ENCODE data around the gene ARSJ. TPM values are rescaled to one million over a fixed set of nuclear protein-coding genes. Genes with fewer than 3 reads are reported as not detected.

Gene ARSJ
- total RNA-seq, 1 experiment from 2014 or later: 16.4 TPM

DNA sequence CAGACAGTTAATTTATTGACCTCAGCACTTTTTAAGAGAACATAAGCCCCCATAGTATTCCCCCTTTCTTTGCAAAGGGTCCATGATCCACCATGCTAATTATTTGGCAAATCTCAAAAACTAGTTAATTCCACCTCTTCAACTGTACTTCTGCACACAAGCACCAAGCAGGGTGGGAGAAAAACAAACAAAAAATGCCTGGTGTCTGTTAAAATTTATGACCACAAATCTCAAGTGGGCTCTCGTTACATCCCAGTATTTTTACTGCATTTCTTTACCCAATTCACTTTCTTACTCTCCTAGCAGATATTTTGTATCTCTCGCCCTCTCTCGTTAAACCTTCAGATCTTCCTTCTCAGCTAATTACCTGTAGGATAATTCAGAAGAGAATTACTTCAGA lies 6.1 kb downstream of the ARSJ start:
- ChIA-PET CTCF (no interaction called here), POLR2A (ENCODE audit: unreplicated experiment) (no interaction called here)
- Histone ChIP-seq H3K9ac (ENCODE audit: low read length) (no peak overlapping the region), H3K36me3 (ENCODE audit: low read depth, low read length) (peaks cover 12% of the 10 kb centered on the region), H3K9me3 (ENCODE audit: low read length) (no peaks in the 10 kb centered on the region), H3K27me3 (ENCODE audit: low read length) (no peaks in the 10 kb centered on the region), H2AFZ (ENCODE audit: low read length) (no peak overlapping the region), H3K4me2 (ENCODE audit: low read length) (no peak overlapping the region), H3K4me1 (ENCODE audit: insufficient read depth, low read length) (peaks cover 36% of the 10 kb centered on the region), H3K4me3 (ENCODE audit: low read length) (no peak overlapping the region), H3K9me2 (replicated peaks; ENCODE audit: low read length) (no peaks in the 10 kb centered on the region), H3K27ac (ENCODE audit: low read length) (no peak overlapping the region), H3K79me2 (ENCODE audit: low read length) (peaks cover 92% of the 10 kb centered on the region), H3F3A (ENCODE audit: low read length, unreplicated experiment) (peaks cover 9% of the 10 kb centered on the region), H4K20me1 (ENCODE audit: low read length) (no peaks in the 10 kb centered on the region)
- no peak for DNase-seq
- no peak for ATAC-seq
- no peak for TF ChIP-seq EZH2phosphoT487 (IDR thresholded peaks at IDR 0.05; ENCODE audit: borderline replicate concordance, low read length)
- TF ChIP-seq, protein P1, sequence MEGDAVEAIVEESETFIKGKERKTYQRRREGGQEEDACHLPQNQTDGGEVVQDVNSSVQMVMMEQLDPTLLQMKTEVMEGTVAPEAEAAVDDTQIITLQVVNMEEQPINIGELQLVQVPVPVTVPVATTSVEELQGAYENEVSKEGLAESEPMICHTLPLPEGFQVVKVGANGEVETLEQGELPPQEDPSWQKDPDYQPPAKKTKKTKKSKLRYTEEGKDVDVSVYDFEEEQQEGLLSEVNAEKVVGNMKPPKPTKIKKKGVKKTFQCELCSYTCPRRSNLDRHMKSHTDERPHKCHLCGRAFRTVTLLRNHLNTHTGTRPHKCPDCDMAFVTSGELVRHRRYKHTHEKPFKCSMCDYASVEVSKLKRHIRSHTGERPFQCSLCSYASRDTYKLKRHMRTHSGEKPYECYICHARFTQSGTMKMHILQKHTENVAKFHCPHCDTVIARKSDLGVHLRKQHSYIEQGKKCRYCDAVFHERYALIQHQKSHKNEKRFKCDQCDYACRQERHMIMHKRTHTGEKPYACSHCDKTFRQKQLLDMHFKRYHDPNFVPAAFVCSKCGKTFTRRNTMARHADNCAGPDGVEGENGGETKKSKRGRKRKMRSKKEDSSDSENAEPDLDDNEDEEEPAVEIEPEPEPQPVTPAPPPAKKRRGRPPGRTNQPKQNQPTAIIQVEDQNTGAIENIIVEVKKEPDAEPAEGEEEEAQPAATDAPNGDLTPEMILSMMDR (conservative IDR thresholded peaks at IDR 0.05; ENCODE audit: low read depth, low read length): no peak
- no peak for TF ChIP-seq EZH2 (IDR thresholded peaks at IDR 0.05; ENCODE audit: low read length, unreplicated experiment)
- BruUV-seq (replicated peaks): no TSS peak
- intact Hi-C loops (cut with micrococcal nuclease): no loop called here

DNA sequence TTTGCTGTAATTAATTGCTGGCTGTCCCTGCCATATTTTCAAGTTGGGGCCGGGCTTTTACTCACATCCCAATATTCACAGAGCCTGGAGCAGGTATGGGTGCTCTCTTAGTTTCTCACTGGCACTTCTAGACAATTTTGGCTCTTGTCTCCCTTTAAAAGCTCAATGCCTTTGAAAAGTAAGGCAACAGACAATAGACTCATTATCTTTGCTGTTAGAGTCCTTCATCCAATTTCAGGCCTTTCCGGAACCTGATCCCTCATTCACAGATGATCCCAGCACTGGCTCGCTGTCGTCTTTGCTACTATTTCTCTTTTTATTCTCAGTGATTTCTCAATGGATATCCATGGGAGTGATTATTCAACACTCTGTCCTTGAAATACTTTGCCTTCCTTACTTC lies 6.7 kb downstream of the ARSJ start:
- ChIA-PET CTCF (no interaction called here), POLR2A (ENCODE audit: unreplicated experiment) (no interaction called here)
- intact Hi-C loops (cut with micrococcal nuclease): no loop called here
- Histone ChIP-seq H3K4me3 (ENCODE audit: low read length) (no peak overlapping the region), H3K27me3 (ENCODE audit: low read length) (no peaks in the 10 kb centered on the region), H4K20me1 (ENCODE audit: low read length) (no peaks in the 10 kb centered on the region), H3K36me3 (ENCODE audit: low read depth, low read length) (peaks cover 12% of the 10 kb centered on the region), H3K9me3 (ENCODE audit: low read length) (no peaks in the 10 kb centered on the region), H3K4me1 (ENCODE audit: insufficient read depth, low read length) (peaks cover 38% of the 10 kb centered on the region), H3K79me2 (ENCODE audit: low read length) (peaks cover 91% of the 10 kb centered on the region), H3F3A (ENCODE audit: low read length, unreplicated experiment) (peaks cover 9% of the 10 kb centered on the region), H3K9ac (ENCODE audit: low read length) (no peak overlapping the region), H2AFZ (ENCODE audit: low read length) (no peak overlapping the region), H3K4me2 (ENCODE audit: low read length) (no peak overlapping the region), H3K9me2 (replicated peaks; ENCODE audit: low read length) (no peaks in the 10 kb centered on the region), H3K27ac (ENCODE audit: low read length) (no peak overlapping the region)
- TF ChIP-seq EZH2phosphoT487 (IDR thresholded peaks at IDR 0.05; ENCODE audit: borderline replicate concordance, low read length): no peak
- no peak for TF ChIP-seq EZH2 (IDR thresholded peaks at IDR 0.05; ENCODE audit: low read length, unreplicated experiment)
- TF ChIP-seq, protein P1 (conservative IDR thresholded peaks at IDR 0.05; ENCODE audit: low read depth, low read length): no peak
- BruUV-seq (replicated peaks): no TSS peak
- no peak for DNase-seq
- ATAC-seq: no peak

DNA sequence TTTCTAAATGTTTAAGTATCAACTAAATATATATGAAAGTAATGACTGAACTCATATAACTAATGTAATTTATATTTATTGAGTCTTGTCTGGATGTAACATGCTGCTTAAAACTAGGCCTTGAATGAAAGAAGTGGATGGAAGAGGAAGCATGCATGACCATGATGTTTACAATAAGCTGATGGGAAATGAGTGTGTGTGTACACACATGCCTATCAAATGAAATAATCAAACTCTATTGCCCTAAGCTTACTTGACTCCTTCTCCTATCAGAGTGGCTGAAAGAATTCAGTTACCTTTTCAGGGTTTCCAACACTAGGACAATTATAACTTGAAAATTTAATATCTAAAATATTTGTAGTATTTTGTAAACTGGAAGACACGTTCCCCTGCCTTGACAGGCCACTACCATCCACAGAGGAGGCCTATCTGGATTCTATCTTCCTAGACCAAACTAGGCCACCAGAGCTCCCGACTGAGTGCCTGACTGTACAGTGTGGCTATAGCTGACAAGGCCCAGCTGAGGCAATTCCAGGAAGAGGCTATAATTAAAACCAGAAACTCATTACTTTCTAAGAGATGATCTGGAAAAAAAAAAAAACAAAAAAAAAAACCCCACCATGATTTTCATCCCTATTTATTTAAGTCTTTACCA lies 7.6 kb downstream of the ARSJ start:
- H3K9me3 ChIP-seq (ENCODE audit: low read length): no peaks in the 10 kb centered on the region
- intact Hi-C loops (cut with micrococcal nuclease): loop anchor here (1.0 kb wide), 1 partner anchor 11 kb away; no protein-coding TSS in a partner anchor
- peaks cover 91% of the 10 kb centered on the region for H3K79me2 ChIP-seq (ENCODE audit: low read length)

More for the DNA sequence above, 7.6 kb downstream of the ARSJ start:
- peak overlapping the region; percentile 63 for H3K27ac ChIP-seq (ENCODE audit: low read length)
- H3K9ac ChIP-seq (ENCODE audit: low read length): no peak overlapping the region
- H3F3A ChIP-seq (ENCODE audit: low read length, unreplicated experiment): peaks cover 9% of the 10 kb centered on the region
- H3K4me3 ChIP-seq (ENCODE audit: low read length): no peak overlapping the region
- peak; percentile 69 for DNase-seq
- BruUV-seq (replicated peaks): no TSS peak
- H3K9me2 ChIP-seq (replicated peaks; ENCODE audit: low read length): no peaks in the 10 kb centered on the region
- TF ChIP-seq, protein P1 (conservative IDR thresholded peaks at IDR 0.05; ENCODE audit: low read depth, low read length): no peak
- no peak for TF ChIP-seq EZH2phosphoT487 (IDR thresholded peaks at IDR 0.05; ENCODE audit: borderline replicate concordance, low read length)
- TF ChIP-seq EZH2 (IDR thresholded peaks at IDR 0.05; ENCODE audit: low read length, unreplicated experiment): no peak
- ATAC-seq: peak; percentile 91
- peaks cover 12% of the 10 kb centered on the region for H3K36me3 ChIP-seq (ENCODE audit: low read depth, low read length)
- ChIA-PET POLR2A (ENCODE audit: unreplicated experiment) (no interaction called here), CTCF (no interaction called here)
- peak overlapping the region; percentile 50 for H3K4me2 ChIP-seq (ENCODE audit: low read length)
- no peak overlapping the region for H2AFZ ChIP-seq (ENCODE audit: low read length)
- H4K20me1 ChIP-seq (ENCODE audit: low read length): no peaks in the 10 kb centered on the region
- peaks cover 41% of the 10 kb centered on the region for H3K4me1 ChIP-seq (ENCODE audit: insufficient read depth, low read length)
- no peaks in the 10 kb centered on the region for H3K27me3 ChIP-seq (ENCODE audit: low read length)
